NT2/D1 (cell line): ENCODE measurements around the gene TBC1D23.

ENCODE experiments used
- SUZ12 ChIP-seq: IDR thresholded peaks from 2 replicates; pipeline ENCODE4 v1.6.1; 2011; ENCODE audit not compliant: insufficient read length, insufficient read depth; ENCODE audit errors: extremely low read depth
- YY1 ChIP-seq: IDR thresholded peaks from 2 replicates; pipeline ENCODE4 v1.6.1; 2011; ENCODE audit not compliant: insufficient read length, insufficient read depth

DNA sequence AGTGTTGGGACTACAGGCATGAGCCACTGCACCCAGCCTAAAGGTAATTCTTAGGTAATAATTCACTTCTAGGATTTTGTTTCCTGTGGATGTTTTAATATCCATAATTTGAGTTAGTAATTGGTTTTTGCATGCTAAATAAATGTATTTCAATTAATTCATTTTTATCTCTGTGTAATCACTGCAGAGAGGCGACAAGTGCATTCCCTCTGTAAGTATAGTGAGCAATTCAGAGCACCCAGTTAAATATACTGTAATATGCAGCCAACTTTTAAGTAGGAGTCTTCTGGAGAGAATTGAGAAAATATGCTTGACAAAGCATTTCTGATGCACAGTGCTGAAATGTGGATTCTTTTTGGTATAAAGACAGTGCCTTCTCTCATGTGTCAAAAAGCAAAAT lies 5.7 kb downstream of the TBC1D23 start:
- TF ChIP-seq YY1 (no peak), SUZ12 (no peak)
